DLD1 (cell line): Measurements from ENCODE around the gene LGALS7.
"Not testable (repeated sequence)": the region's sequence is repeated elsewhere in the genome, so short reads cannot be mapped to it uniquely, and the experiment has no call there.

ENCODE experiments used
- in situ Hi-C: cut with HindIII; loops from 2 replicates; pipeline ENCODE4 v1.10.0; 2017; ENCODE audit warnings: low sequenced_read_pairs

The LGALS7 gene

DNA sequence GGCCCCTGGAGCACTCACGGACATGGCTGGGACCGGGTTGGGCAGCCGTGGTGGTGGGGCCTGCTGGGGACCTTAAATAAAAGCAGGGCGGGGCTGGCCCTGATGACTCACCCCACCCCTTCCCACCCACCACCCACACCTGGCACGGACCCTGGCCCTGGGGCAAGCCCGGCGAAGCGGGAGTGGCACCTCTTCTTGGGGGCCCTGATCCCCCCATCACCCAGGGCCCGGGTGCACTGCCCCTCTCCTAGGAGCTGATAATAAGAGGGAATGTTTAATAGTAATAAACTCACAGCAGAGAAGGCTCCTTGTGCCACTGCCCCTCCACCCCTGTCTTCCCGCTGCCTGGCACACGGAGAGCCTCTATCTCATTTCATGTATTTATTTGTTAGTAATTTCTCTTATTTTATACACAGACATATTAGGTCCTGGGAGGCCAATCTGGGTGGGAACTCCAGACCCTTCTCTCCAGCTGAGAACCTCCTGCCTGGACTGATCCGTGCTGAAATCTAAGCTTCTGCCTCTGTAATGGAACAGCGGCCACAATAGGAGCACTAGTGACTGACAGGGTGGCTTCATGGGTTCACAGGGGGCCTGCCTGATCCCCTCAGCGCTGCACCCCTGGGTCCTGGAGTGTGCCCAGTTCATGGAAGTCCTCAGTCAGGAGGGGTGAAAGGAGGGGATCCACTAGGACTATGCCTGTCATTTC lies at the start of gene LGALS7:
LGALS7 (minus strand) TSS at position 49 of the 709 bp plus-strand sequence; CDS start at position 24, 25 bp downstream.
- in situ Hi-C loops = no loop called here

DNA sequence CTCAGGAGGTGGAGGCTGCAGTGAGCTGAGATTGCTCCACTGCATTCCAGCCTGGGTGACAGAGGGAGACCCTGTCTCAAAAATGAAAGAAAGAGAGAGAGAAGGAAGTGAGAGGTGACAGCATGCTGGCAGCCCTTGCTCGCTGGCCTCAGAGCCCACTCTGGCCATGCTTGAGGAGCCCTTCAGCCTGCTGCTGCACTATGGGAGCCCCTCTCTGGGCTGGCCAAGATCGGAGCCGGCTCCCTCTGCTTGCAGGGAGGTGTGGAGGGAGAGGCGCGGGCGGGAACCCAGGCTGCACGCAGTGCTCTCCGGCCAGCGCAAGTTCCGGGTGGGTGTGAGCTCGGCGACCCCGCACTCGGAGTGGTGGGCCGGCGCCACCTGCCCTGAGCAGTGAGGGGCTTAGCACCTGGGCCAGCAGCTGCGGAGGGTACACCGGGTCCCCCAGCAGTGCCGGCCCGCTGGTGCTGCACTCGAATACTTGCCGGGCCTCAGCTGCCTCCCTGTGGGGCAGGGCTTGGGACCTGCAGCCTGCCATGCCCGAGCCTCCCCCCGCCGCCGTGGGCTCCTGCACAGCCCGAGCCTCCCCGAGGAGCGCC lies 48.0 kb upstream of the LGALS7 start:
- in situ Hi-C loops = not testable (repeated sequence)

DNA sequence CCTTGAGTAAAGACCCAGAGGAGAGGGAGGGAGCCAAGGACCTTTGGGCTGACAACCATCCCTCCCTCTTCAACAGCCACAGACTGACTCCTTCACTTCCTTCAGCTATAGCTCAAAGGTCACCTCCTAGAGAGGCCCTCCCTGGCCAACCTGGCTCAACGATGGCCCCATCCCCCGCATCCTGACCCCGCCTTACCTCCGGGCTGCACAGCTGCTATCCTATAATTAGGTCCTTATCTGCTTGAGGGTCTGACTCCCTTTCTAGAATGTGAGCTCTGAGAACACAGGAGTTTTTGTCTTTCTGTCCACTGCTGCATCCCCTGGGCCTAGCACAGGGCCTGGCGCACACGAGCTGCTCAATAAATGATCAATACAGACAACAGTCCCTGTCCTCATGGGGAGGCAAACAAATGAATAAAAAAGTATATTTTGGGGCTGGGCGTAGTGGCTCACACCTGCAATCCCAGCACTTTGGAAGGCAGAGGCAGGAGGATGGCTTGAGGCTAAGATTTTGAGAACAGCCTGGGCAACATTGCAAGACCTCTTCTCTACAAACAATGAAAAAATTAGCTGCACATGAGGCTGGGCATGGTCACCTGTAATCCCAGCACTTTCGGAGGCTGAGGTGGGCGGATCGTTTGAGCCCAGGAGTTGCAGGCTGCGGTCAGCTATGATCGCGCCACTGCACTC lies 46.1 kb upstream of the LGALS7 start:
- in situ Hi-C loops = no loop called here

DNA sequence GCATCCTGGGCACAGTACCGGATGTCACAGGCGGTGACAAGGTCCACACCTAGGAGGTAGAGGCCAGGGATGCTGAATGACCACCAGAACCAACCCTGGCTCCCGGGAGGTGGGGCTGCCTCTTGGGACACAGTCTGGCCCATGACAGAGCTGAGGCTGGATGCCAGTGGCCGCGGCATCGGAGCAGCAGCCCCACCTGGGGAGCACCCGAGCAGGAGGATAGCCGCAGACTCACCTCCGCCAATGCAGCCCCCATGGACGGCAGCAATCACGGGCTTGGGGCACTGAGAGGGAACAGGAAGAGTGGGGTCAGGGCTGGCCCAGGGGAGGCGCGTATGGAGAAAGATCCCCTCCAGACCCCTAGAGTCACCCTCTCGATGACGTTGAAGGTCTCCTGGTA lies 43.8 kb upstream of the LGALS7 start:
- in situ Hi-C loops = no loop called here

DNA sequence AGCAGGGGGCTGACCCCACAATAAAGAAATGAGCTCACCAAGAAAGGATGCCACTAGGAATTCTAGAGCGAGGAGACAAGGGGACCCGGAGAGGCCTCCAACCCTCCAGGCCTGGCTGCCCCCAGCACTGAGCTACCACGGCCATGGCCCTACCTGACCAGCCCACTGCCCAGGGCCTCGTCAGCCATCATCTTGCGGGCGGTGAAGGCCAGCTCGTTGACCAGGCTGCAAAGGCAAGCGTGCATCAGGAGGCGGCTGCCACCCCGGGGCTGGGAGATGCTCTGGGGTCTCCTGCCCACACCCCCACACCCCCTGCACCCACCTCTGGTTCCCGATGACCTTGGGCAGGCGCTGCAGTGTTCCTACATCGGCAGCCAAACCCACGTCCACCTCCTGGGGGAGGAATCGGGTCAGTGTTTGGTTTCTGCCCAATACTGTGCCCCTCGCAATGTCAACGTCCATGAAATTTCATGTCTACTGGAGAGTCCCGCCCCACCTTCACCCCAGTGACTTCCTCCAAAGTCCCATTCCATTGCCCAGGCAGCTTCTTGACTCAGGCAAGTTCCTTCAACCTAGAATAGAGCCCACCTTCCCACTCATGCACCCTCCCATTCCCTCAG lies 42.9 kb upstream of the LGALS7 start:
- in situ Hi-C loops = no loop called here

DNA sequence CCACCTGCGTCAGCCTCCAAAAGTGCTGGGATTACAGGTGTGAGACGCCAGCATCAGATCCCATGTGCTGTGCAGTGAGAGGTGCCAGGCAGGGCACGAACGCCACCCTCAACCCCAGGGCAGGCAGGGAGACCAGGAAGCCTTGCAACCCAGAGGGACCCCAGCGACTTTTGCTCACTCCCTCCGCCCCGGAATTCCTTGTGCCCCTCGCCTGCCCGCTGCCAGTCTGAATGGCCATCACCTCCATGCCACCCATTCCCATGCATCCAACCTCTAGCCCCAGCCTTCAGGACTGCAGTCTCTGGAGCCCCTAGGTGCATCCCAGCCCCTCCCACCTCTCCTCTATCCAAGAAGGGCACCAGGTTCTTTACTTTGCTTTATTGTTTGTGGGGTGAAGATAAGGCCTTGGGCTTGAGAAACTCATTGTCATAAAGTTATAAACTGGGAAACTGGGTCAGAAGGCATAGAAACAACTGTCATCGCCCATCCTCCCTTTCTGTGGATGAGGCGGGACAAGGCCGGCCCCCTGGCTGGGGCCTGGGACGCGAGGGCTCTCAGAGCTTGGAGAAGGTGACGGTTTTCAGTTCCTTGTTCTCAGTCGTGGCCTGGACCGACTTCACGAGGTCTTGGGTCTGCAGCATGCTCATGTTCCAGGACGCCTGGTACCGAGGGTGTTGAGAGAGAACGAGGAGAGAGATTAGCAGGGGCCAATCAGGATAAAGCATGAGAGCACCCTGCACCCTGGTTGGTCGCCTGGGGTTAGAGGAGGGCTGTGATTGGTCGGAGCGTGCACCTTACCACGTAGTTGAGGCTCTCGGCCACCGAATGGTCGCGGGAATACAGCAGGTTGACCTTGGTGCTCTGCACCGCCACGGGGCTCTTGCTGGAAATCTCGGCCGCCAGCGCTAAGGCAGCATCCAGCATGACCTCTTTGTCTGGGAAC lies 42.0 kb upstream of the LGALS7 start:
- in situ Hi-C loops = no loop called here

DNA sequence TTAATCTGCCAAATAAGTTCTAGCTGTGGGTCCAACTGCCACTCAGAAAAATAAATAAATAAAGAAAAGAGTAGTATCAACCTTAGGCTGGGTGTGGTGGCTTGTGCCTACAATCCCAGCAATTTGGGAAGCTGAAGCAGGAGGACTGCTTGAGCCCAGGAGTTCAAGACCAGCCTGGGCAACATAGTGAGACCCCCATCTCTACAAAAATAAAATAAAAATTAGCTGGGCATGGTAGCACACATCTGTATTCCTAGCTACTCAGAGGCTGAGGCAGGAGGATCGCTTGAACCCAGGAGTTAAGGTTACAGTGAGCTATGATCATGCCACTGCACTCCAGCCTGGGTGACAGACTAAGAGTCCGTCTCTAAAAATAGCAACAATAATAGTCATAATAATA lies 40.6 kb upstream of the LGALS7 start:
- in situ Hi-C loops = not testable (repeated sequence)

DNA sequence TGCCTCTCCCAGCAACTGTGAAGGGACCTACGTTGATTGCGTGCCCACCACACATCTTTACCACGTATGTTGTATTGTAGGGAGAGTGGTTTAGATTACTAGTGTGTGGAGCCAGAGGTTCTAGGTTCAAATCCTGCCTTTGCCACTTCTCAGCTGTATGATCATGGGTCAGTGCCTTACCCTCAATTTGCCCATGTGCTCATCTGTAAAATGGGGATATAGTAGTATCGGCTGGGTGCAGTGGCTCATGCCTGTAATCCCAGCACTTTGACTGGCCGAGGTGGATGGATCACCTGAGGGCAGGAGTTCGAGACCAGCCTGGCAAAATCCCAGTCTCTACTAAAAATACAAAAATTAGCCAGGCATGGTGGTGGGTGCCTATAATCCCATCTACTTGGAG lies 40.0 kb upstream of the LGALS7 start:
- in situ Hi-C loops = no loop called here

DNA sequence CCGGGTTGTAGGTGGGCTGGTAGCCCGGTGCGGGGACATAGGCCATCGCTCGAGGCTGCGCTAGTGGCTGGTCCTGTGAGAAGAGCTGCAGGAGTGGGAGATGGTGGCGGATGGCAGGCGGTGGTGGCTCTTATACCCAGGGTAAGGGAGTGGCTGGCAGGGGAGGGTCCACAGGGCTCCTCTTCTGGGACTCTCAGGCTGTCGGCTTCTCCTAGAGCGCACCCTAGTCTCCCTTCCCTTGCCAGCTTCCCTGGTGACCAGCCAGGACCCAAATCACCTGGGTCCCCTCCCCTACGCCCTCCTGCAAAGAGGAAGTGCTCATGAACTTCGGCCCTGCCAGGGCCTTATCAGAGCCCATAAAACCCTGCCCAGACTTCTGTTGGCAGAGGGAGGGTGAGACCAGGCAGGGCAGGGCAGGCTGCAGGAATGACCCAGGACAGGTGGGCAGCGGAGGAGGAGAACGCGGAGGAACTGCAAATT lies 39.6 kb upstream of the LGALS7 start, which contains the start of gene LGALS4:
LGALS4 (minus strand) TSS at position 105 of the 480 bp plus-strand sequence; CDS start at position 46, 59 bp downstream.
- in situ Hi-C loops = no loop called here

DNA sequence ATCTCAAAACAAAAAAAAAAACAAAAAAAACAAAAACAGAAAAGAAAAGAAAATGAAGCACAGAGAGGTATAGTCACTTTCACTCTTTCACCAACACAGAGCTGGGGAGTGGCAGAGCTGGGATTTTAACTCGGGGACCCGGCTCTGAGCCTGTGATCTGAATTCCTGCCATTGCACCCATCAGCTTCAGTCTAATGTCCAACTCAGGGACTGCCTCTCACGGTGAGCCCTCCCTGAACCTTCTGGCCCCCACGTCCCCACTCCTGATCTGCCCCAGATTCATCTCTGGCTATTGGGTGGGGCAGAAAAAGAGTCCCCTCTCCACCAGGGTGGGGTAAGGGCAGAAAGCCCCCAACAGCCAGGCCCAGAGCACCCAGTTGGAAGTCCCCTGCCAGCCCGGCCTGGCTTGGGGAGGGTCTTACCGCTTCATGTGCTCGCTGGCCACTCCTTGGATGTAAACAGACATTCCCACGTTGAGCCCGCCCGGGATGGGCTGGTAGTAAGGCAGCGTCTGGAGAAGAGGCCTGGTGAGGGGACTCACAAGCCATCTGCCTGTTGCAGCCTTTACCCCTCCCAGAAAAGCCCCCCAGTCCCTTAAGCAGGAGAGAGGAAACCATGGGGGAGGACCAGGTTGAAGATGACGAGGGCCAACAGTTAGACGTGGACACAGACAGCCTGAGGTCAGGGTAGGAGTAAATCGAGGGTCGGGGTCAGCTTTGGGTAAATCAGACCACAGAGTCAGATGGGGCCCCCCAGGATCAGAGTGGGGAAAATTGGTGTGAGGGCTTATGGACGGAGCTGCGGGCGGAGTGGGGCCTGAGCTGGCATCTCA lies 38.9 kb upstream of the LGALS7 start:
- in situ Hi-C loops = no loop called here

DNA sequence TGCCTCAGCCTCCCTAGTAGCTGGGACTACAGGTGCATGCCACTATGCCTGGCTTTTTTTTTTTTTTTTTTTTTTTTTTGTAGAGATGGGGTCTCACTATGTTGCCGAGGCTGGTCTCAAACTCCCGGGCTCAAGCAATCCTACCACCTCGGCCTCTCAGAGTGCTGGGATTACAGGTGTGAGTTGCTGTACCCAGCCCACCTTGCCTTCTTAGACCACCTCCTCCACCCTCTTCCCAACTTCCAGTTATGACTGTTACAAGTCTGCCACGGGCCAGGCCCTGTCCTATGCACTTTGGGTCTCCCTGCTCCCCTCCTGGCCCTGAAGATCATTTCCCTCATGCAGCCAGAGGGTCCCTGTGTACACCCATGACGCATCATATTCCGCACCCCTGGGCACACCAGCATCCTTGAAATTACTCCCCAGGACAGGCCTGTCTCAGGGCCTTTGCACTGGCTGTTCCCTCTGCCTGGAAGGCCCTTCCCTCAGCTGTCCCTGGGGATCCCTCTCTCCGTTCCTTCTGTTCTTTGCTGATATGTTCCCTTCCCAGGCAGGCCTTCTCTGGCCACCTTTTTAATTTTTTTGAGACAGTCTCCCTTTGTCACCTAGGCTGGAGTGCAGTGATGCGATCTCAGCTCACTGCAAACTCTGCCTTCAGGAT lies 36.4 kb upstream of the LGALS7 start:
- in situ Hi-C loops = no loop called here

DNA sequence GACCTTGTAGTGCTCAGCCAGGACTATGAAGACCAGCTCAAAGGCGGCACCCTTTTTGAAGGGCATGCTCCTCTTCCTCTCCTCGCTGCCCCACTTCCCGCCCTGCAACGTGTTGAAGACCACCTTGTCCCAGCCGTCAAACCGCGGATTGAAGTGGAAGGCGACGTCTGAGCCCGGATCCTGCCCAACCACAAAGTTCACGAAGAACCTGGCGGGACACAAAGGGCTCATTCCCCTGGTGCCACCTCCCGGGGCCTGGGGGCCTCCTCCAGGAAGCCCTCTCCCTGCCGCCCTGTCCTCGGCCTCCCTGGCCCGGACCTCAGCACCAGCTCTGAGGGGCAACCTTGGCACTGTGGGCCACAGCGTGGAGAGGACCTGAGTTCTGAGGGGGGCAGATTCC lies 35.4 kb upstream of the LGALS7 start:
- in situ Hi-C loops = no loop called here

DNA sequence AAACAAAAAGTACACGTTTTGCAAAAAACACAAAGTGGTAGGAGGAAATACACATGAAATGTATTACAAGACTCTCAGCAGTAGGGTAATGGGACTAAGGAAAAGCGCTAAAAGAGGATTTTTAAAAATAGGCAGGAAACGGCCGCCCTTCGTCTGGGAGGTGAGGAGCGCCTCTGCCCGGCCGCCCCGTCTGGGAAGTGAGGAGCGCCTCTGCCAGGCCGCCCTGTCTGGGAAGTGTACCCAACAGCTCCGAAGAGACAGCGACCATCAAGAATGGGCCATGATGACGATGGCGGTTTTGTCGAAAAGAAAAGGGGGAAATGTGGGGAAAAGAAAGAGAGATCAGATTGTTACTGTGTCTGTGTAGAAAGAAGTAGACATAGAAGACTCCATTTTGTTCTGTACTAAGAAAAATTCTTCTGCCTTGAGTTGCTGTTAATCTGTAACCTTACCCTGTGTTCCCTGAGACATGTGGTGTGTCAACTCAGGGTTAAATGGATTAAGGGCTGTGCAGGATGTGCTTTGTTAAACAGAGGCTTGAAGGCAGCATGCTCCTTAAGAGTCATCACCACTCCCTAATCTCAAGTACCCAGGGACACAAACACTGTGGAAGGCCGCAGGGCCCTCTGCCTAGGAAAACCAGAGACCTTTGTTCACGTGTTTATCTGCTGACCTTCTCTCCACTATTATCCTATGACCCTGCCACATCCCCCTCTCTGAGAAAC lies 34.2 kb upstream of the LGALS7 start:
- in situ Hi-C loops = not testable (repeated sequence)

DNA sequence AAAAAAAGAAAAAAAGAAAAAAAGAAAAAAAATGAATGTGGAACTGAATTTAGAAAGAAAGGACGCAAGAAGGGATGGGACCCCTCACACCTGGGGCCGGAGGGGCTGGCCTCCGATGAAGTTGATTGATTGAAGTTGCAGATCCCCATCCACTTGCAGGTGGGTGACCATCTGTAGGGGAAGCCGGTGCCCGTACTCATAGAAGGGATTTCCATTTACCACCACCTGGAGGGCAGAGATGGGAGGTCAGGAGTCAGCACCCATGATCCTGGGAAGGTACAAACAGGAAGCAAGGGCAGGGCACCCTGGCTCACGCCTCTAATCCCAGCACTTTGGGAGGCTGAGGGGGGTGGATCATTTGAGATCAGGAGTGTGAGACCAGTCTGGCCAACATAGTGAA lies 33.1 kb upstream of the LGALS7 start:
- in situ Hi-C loops = no loop called here

DNA sequence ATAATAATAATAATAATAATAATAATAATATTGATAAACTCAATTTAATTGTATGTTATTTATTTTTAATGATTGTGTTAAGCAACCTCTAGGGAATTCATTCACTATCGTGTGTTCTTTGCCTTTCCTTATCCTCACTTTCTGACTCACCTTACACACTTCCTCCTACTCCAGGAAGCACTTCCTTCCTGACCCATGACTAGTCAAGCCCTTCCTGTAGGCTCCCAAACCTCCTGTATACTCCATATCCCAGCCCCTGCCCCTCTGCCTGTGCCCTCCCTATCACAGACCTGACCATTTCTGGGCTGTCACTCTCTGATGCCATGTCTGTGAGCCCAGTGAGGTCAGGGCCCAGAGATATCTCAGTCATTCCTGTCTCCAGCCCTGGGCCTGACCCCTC lies 31.9 kb upstream of the LGALS7 start:
- in situ Hi-C loops = no loop called here

DNA sequence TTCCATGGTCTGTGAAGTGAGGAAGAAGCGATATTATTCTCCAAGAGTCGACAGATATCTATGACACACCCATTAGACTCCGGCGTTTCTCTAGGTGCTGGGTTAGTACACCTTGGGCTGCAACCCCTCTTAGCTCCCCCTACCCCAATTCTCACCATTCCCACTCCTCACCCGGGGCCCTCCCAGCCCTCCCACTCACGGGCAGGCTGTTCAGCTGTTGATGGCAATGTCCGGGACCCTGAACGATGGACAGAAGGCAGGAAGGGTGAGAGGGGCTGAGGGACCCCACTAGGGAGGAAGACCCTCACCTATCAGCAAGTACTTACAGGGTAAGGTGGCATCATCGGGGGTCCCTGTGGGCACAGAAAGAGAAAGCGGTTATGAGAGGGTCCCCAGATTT lies 30.2 kb upstream of the LGALS7 start:
- in situ Hi-C loops = no loop called here

DNA sequence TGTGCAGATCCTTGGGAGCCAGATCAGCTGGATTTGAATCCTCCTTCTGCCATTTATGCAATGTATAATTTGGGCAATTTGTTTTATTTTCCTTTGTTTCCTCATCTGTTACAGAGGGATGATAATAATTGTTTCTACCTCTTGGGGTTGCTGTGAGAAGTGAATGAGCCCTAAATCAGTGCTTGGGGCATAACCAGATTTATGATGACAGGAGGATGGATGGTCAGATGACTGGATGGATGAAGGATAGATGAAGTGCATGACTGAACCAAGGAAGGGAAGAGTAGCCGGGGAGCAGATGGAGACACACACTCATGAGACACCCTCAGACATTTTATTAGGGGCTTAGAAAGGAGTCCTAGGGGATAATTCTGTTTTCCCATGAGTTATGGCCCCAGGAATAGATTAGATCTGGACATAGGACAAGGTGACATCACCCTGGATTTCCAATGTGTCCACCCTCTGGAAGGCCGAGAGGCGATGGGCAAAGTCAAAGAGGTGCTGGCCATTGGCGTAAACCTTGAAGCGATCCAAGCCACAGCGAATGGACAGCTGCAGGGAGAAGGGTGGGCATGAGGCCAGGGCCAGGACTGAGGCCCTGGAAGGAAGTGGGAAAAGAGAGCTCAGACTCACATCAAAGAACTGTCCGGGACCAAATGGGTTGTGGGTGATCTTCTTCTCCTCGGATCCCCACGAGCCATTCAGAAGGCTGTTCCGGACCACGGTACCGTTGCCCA lies 28.2 kb upstream of the LGALS7 start:
- in situ Hi-C loops = no loop called here
